KMS-11 (cell line): Measurements from ENCODE around the gene VWA7.

ENCODE experiments used
- H2AFZ ChIP-seq: fragments of 200-600 bp; sonication (generic); 2 replicates; pipeline ENCODE4 v1.6.1; 2016; ENCODE audit warnings: antibody characterized with exemption, mixed run types, low read depth
- H3K27ac ChIP-seq: fragments of 200-600 bp; sonication (generic); 2 replicates; pipeline ENCODE4 v1.6.1; 2016; ENCODE audit warnings: mild to moderate bottlenecking, mixed run types
- H3K27me3 ChIP-seq: fragments of 200-600 bp; sonication (generic); 2 replicates; pipeline ENCODE4 v1.6.1; 2017; ENCODE audit warnings: mild to moderate bottlenecking, low read depth, mixed run types, moderate library complexity; ENCODE audit not compliant: insufficient read depth
- H3K36me3 ChIP-seq: fragments of 200-600 bp; sonication (generic); 2 replicates; pipeline ENCODE4 v1.6.1; 2017; ENCODE audit warnings: mild to moderate bottlenecking, mixed run types; ENCODE audit not compliant: insufficient read depth
- H3K4me1 ChIP-seq: fragments of 200-600 bp; sonication (generic); 2 replicates; pipeline ENCODE4 v1.6.1; 2016; ENCODE audit warnings: mild to moderate bottlenecking, low read depth, mixed run types; ENCODE audit not compliant: poor library complexity, severe bottlenecking
- H3K4me2 ChIP-seq: fragments of 200-600 bp; sonication (generic); 2 replicates; pipeline ENCODE4 v1.7.0; 2016; ENCODE audit warnings: mild to moderate bottlenecking, mixed run types
- H3K4me3 ChIP-seq: fragments of 200-600 bp; sonication (generic); IDR thresholded peaks from 2 replicates; pipeline ENCODE4 v1.6.1; 2017; ENCODE audit warnings: low read depth, low read length, mixed read lengths; ENCODE audit not compliant: insufficient read depth
- H3K79me2 ChIP-seq: fragments of 200-600 bp; sonication (generic); 2 replicates; pipeline ENCODE4 v1.6.1; 2016; ENCODE audit warnings: low read depth, mixed run types; ENCODE audit not compliant: insufficient read depth
- H3K9ac ChIP-seq: fragments of 200-600 bp; sonication (generic); 2 replicates; pipeline ENCODE4 v1.6.1; 2016; ENCODE audit warnings: mild to moderate bottlenecking, mixed run types
- H4K20me1 ChIP-seq: fragments of 200-600 bp; sonication (generic); 2 replicates; pipeline ENCODE4 v1.6.1; 2016; ENCODE audit warnings: mild to moderate bottlenecking, mixed run types; ENCODE audit not compliant: insufficient read depth
- TF ChIP-seq, protein P1 (sequence below): fragments of 200-600 bp; sonication (generic); conservative IDR thresholded peaks from 2 replicates; pipeline ENCODE4 v1.6.1; 2017; ENCODE audit warnings: low read depth, mild to moderate bottlenecking, antibody characterized with exemption, low read length, moderate library complexity, mixed read lengths

VWA7 gene

GRCh38 chr6:31760790-31761189 is 16.3 kb downstream of the VWA7 start:
- no peak overlapping the region for H3K9ac ChIP-seq
- TF ChIP-seq, protein P1, sequence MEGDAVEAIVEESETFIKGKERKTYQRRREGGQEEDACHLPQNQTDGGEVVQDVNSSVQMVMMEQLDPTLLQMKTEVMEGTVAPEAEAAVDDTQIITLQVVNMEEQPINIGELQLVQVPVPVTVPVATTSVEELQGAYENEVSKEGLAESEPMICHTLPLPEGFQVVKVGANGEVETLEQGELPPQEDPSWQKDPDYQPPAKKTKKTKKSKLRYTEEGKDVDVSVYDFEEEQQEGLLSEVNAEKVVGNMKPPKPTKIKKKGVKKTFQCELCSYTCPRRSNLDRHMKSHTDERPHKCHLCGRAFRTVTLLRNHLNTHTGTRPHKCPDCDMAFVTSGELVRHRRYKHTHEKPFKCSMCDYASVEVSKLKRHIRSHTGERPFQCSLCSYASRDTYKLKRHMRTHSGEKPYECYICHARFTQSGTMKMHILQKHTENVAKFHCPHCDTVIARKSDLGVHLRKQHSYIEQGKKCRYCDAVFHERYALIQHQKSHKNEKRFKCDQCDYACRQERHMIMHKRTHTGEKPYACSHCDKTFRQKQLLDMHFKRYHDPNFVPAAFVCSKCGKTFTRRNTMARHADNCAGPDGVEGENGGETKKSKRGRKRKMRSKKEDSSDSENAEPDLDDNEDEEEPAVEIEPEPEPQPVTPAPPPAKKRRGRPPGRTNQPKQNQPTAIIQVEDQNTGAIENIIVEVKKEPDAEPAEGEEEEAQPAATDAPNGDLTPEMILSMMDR: no peak
- no peak overlapping the region for H2AFZ ChIP-seq
- H3K27ac ChIP-seq: no peak overlapping the region
- H3K36me3 ChIP-seq: no peaks in the 10 kb centered on the region
- peaks cover 14% of the 10 kb centered on the region for H3K4me1 ChIP-seq
- no peaks in the 10 kb centered on the region for H3K27me3 ChIP-seq
- H3K4me3 ChIP-seq: no peak overlapping the region
- H3K79me2 ChIP-seq: no peaks in the 10 kb centered on the region
- no peak overlapping the region for H3K4me2 ChIP-seq
- no peaks in the 10 kb centered on the region for H4K20me1 ChIP-seq

DNA sequence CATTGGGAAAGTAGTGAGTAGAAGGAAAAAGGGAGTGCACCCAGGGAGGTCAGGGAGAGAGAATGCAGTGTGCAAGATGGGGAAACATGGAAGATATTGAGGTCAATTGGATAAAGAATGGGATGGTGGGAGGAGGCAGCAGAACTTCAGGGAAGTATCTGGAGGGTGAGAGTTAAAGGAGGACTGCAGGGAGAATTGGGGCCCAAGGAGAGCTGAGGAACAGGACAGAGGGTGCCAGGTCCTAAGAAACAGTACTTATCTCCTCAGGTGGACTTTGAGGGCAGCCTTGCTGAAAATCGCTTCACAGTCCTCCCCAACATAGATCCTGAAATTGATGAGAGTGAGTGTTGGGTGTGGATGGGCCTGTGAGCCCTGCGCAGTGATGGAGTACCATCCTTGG is 18.8 kb downstream of the VWA7 start:
- Histone ChIP-seq H3K27ac (no peak overlapping the region), H2AFZ (no peak overlapping the region), H3K4me1 (no peaks in the 10 kb centered on the region), H3K4me2 (no peak overlapping the region), H4K20me1 (no peaks in the 10 kb centered on the region), H3K4me3 (no peak overlapping the region), H3K36me3 (no peaks in the 10 kb centered on the region), H3K27me3 (no peaks in the 10 kb centered on the region), H3K9ac (no peak overlapping the region), H3K79me2 (no peaks in the 10 kb centered on the region)
- TF ChIP-seq, protein P1: no peak

DNA sequence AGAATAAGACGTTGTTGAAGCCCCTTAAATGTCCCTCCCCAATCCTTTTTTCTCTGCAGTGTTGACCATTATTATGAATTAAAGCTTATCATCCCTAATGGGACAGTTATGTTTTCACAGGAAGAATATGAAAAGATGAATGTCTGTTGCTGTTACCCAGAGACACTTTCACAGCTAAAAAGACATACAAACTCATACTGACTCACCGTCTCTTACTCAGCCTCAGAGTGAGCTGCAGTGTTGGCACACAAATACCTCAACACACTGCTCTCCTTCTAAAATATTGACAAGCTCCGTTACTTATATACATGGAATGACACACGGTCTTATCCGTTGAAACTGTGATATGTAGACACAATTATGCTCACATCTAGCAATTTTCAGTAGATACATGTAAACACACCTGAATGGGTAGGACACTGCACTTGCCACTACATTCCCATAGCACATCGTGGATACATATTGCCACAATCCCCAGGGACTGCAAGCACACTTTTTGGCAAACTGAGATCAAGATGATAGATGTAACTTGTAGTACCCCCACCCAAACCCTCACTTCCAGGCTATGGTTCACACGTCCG is 24.3 kb downstream of the VWA7 start:
- no peaks in the 10 kb centered on the region for H3K79me2 ChIP-seq
- no peak overlapping the region for H3K27ac ChIP-seq
- no peak overlapping the region for H2AFZ ChIP-seq
- H4K20me1 ChIP-seq: no peaks in the 10 kb centered on the region
- TF ChIP-seq, protein P1: no peak
- H3K27me3 ChIP-seq: no peaks in the 10 kb centered on the region
- no peaks in the 10 kb centered on the region for H3K36me3 ChIP-seq
- no peak overlapping the region for H3K9ac ChIP-seq
- no peak overlapping the region for H3K4me3 ChIP-seq
- H3K4me2 ChIP-seq: no peak overlapping the region
- H3K4me1 ChIP-seq: no peaks in the 10 kb centered on the region

DNA sequence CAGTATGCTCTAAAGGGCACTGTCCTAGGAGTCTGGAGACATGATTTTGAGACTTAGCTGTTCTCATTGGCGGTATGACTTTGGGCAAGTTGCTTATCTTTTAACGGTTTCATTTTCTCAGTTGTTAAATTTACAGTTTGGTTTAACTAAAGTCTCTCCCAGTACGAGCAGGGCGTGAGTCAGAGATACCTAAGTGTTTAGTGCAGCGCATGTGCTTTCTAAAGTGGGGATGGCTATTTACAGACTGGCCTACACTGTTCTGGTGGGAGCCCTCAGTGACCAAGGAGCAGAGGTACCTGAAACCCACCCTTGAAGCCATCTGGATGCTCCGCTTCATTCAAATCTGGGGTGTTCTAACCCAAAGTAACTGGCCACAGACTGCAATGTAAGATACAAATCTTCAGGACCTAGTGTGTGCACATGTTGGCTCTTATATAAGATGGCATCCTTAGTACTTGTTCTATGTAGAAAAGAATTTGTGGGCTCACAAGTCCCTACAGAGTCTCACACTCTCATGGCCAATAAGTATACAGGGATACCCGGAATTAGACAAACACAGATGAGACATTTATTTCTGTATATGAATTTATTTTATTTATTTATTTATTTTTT is 26.6 kb downstream of the VWA7 start:
- Histone ChIP-seq H3K27ac (no peak overlapping the region), H3K4me1 (no peaks in the 10 kb centered on the region)

More for the DNA sequence above, 26.6 kb downstream of the VWA7 start:
- Histone ChIP-seq H4K20me1 (no peaks in the 10 kb centered on the region), H3K4me2 (no peak overlapping the region), H3K27me3 (no peaks in the 10 kb centered on the region), H3K9ac (no peak overlapping the region), H2AFZ (no peak overlapping the region), H3K4me3 (no peak overlapping the region), H3K79me2 (no peaks in the 10 kb centered on the region), H3K36me3 (no peaks in the 10 kb centered on the region)
- TF ChIP-seq, protein P1: no peak
